Kidney epithelial cell (primary cell): Measurements from ENCODE around the gene TBC1D22A. TPM values are rescaled to one million over a fixed set of nuclear protein-coding genes. Genes with fewer than 3 reads are reported as not detected.

Source experiments
- DNase-seq: peaks from one replicate; pipeline ENCODE4 v3.0.0-alpha.2; 2010; ENCODE audit warnings: low read depth
- H3K27me3 ChIP-seq: 2 replicates; pipeline ENCODE4 v1.6.0; 2011; ENCODE audit warnings: low read length; ENCODE audit not compliant: control insufficient read depth, insufficient read depth
- H3K36me3 ChIP-seq: 2 replicates; pipeline ENCODE4 v1.5.1; 2011; ENCODE audit warnings: low read length; ENCODE audit not compliant: control insufficient read depth, insufficient read depth
- H3K4me3 ChIP-seq: 2 replicates; pipeline ENCODE4 v1.5.1; 2011; ENCODE audit warnings: low read depth, mild to moderate bottlenecking, control low read depth, low read length
- CTCF ChIP-seq: IDR thresholded peaks from 2 replicates; pipeline ENCODE4 v1.5.1; 2011; ENCODE audit warnings: mild to moderate bottlenecking, moderate library complexity, low read length, control low read depth, inconsistent platforms; ENCODE audit not compliant: insufficient read depth, poor library complexity, severe bottlenecking
- total RNA-seq: library from RNA; depleted of rRNA; stranded (reverse); fragments of >200 nt; gene quantifications from 2 replicates; pipeline ENCODE4 v1.2.3, GENCODE V29; 2015

TBC1D22A gene
- total RNA-seq, 1 donor from 2014 or later: 25.7 TPM

DNA sequence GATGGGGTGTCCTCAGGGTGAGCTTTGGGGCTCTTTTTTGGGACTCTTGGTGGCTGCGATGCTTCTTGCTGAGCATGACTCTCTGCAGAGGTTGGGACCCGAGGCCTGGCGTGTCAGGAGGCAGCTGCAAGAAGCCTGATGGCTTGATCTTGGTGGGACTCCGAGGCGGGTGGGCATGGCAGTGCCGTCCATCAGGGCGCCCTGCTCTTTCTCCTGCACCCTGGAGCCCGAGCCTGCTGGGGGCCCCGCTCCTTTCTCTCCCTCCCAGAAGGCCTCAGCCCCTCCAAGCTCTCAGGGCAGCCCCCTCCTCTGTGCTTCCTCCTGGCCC, 432.7 kb downstream of the TBC1D22A start:
- no peak for DNase-seq
- no peak overlapping the region for H3K4me3 ChIP-seq
- H3K36me3 ChIP-seq: no peaks in the 10 kb centered on the region
- no peak for TF ChIP-seq CTCF
- H3K27me3 ChIP-seq: peaks cover 26% of the 10 kb centered on the region

DNA sequence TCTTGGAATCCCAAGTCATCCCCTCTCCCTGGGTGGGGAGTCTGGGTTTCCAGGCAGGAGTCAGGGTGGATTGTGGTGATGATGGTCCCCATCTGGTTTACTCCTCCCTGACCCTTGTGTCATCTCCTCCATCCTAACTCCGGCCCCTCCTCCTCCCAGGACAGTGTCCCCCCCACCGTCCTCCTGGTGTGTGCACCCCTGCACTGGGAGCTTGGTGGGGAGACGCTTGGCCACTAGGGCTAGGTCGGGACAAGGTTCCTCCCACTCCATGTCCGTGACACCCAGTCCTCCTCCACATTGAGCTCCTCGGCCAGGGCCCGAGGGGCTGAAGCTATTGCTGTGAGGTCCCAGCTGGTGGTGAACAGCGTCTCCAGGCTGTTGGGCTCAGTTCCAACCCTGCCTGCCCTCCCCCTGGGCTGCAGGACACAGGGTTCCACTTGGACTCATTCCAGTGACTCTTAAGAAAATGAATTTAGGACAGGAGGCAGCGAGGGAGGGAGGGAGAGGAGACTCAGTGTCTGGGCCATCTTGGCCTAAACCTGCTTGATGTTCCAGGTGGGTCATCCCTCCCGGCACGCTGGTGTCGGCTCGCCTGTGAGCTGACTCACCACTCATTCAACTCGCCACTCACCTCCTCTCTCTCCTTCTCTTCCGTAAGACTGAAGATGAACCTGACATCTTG, 433.2 kb downstream of the TBC1D22A start:
- Histone ChIP-seq H3K36me3 (no peaks in the 10 kb centered on the region), H3K27me3 (peaks cover 26% of the 10 kb centered on the region), H3K4me3 (no peak overlapping the region)
- no peak for DNase-seq
- TF ChIP-seq CTCF: no peak

- Histone ChIP-seq H3K36me3 (no peaks in the 10 kb centered on the region), H3K4me3 (no peak overlapping the region), H3K27me3 (peaks cover 26% of the 10 kb centered on the region)
- DNase-seq: no peak
- TF ChIP-seq CTCF: no peak
Measured at GRCh38 chr22:47196166-47196849, 433.9 kb downstream of the TBC1D22A start.

- Histone ChIP-seq H3K36me3 (no peaks in the 10 kb centered on the region), H3K4me3 (no peak overlapping the region), H3K27me3 (peaks cover 23% of the 10 kb centered on the region)
- DNase-seq: no peak
- TF ChIP-seq CTCF: no peak
Measured at GRCh38 chr22:47196881-47197772, 434.7 kb downstream of the TBC1D22A start.

GRCh38 chr22:47197773-47198500, 435.5 kb downstream of the TBC1D22A start:
- Histone ChIP-seq H3K27me3 (peaks cover 20% of the 10 kb centered on the region), H3K4me3 (no peak overlapping the region), H3K36me3 (no peaks in the 10 kb centered on the region)
- no peak for DNase-seq
- no peak for TF ChIP-seq CTCF
